G401.6 (cell line): Measurements from ENCODE around the gene CTDP1.

Experiments used
- FAIRE-seq: peaks from 2 replicates; lab custom pipeline; 2012; peaks lifted over from hg19 to GRCh38; lab: Jason Lieb, UNC

The CTDP1 gene

GRCh38 chr18:79784965-79785770, 105.6 kb downstream of the CTDP1 start:
- FAIRE-seq: no peak

GRCh38 chr18:79785831-79786230, 106.2 kb downstream of the CTDP1 start:
- no peak for FAIRE-seq

- no peak for FAIRE-seq
Observed at GRCh38 chr18:79786304-79786703, 106.7 kb downstream of the CTDP1 start.

- no peak for FAIRE-seq
Observed at GRCh38 chr18:79786786-79787526, 107.4 kb downstream of the CTDP1 start.

GRCh38 chr18:79787527-79787864, 107.9 kb downstream of the CTDP1 start:
- FAIRE-seq: no peak

GRCh38 chr18:79787865-79788733, 108.5 kb downstream of the CTDP1 start:
- FAIRE-seq: no peak

- no peak for FAIRE-seq
Observed at GRCh38 chr18:79788734-79789085, 109.1 kb downstream of the CTDP1 start.

- no peak for FAIRE-seq
Observed at GRCh38 chr18:79789091-79789891, 109.7 kb downstream of the CTDP1 start.

- FAIRE-seq: no peak
Observed at GRCh38 chr18:79789901-79790890, 110.6 kb downstream of the CTDP1 start.

GRCh38 chr18:79790996-79791972, 111.7 kb downstream of the CTDP1 start:
- FAIRE-seq: no peak

GRCh38 chr18:79792096-79792987, 112.7 kb downstream of the CTDP1 start:
- FAIRE-seq: no peak

GRCh38 chr18:79792988-79793355, 113.4 kb downstream of the CTDP1 start:
- no peak for FAIRE-seq

GRCh38 chr18:79794846-79795245, 115.2 kb downstream of the CTDP1 start:
- no peak for FAIRE-seq

- FAIRE-seq: no peak
Observed at GRCh38 chr18:79795446-79795845, 115.8 kb downstream of the CTDP1 start.

GRCh38 chr18:79796016-79796415, 116.4 kb downstream of the CTDP1 start:
- no peak for FAIRE-seq

GRCh38 chr18:79796531-79797405, 117.2 kb downstream of the CTDP1 start:
- FAIRE-seq: no peak

- FAIRE-seq: no peak
Observed at GRCh38 chr18:79797518-79798345, 118.1 kb downstream of the CTDP1 start, which contains the start of gene KCNG2. KCNG2 (plus strand) TSS chr18:79797938; CDS start chr18:79863668, 65,730 bp downstream.
